HCT116 (cell line): ENCODE data around the gene ACOX3.

Experiments used
- CTCF ChIP-seq, 3 experiments: fragments of 200-600 bp in 1 of 3; sonication (generic) in 1 of 3; IDR thresholded peaks in 2 of 3; conservative IDR thresholded peaks in 1 of 3; 2 replicates each; pipeline ENCODE4 v1.5.1; 2012 to 2017; ENCODE audit warnings: low read depth in 2 of 3, low read length in 2 of 3, antibody characterized with exemption in 1 of 3, borderline replicate concordance in 1 of 3, control low read depth in 1 of 3, mild to moderate bottlenecking in 1 of 3, mixed read lengths in 1 of 3, mixed run types in 1 of 3, moderate library complexity in 1 of 3; ENCODE audit not compliant: insufficient read depth in 1 of 3
- JUND ChIP-seq: IDR thresholded peaks from 2 replicates; pipeline ENCODE4 v1.6.1; 2012
- POLR2A ChIP-seq: IDR thresholded peaks from 2 replicates; pipeline ENCODE4 v1.7.0; 2011; ENCODE audit warnings: borderline replicate concordance; ENCODE audit not compliant: insufficient read depth, insufficient read length; ENCODE audit errors: extremely low read depth
- POLR2AphosphoS5 ChIP-seq: IDR thresholded peaks from 2 replicates; pipeline ENCODE4 v1.6.1; 2011; ENCODE audit warnings: mild to moderate bottlenecking, low read depth, low read length, moderate library complexity
- TCF7L2 ChIP-seq: IDR thresholded peaks from 2 replicates; pipeline ENCODE4 v1.7.0; 2011; ENCODE audit warnings: borderline replicate concordance, inconsistent platforms; ENCODE audit not compliant: insufficient read depth, insufficient read length; ENCODE audit errors: extremely low read depth
- YY1 ChIP-seq: IDR thresholded peaks from 2 replicates; pipeline ENCODE4 v1.6.1; 2011; ENCODE audit warnings: low read length, low read depth, moderate library complexity, mild to moderate bottlenecking; ENCODE audit not compliant: insufficient replicate concordance; ENCODE audit errors: extremely low read depth

DNA sequence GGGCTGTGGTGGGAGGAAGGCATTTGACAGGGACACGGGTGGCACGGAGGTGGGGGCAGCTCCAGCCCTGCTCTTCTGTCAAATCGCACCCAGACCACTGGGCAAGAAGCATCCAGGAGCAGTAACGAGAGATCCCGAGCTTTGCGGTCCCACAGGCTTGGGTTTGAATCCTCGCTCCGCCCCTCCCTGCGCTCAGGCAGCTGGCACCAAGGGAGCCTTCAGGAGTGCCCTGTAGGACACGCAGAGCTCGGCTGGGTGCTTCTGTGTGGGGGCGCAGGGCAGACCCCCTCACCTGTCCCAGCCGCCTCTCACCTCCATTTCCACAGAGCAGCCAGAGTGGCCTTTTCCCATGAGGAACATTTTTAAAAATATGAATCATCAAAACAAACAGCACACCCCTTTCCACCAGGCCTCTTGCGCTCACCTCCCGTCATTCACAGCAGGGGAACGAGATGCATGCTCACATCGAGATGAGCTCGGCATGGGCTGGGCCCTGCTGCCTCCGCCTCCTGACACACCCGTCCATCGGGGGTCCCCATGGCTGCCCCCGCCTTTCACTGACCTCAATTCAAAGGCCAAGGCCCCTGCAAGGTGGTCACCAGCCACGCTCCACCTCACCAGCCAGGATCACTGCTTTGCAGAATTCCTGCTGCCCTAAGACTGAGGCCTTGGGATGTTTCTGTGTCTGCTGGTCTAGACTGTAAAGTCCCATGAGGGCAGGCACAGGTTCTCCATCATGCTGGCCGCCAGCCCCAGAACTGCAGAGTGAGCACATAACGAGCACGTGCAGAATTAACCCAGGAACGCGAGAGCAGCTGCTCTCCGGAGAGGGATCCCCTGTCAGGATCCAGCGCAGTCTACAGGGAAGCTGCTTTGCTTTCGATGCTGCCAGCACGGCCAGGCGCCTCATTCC, 52.7 kb downstream of the ACOX3 start:
- no peak for TF ChIP-seq YY1
- no peak for TF ChIP-seq CTCF (IDR thresholded peaks at IDR 0.05 in 2 of 3, conservative IDR thresholded peaks at IDR 0.05 in 1 of 3; ENCODE audit: borderline replicate concordance in 1 of 3, insufficient read depth in 1 of 3, low read depth in 2 of 3, low read length in 2 of 3)
- TF ChIP-seq TCF7L2 = no peak
- TF ChIP-seq POLR2A = no peak
- TF ChIP-seq POLR2AphosphoS5 = no peak
- no peak for TF ChIP-seq JUND
